HCT116 (cell line): ENCODE data around the gene ACHE. TPM values are rescaled to one million over a fixed set of nuclear protein-coding genes. Genes with fewer than 3 reads are reported as not detected.
A peak's percentile ranks its signal among the peaks of the same experiment; 100 is the strongest.

Experiments
- ATAC-seq: fragments of 200-7000 bp; cut with Tn5 transposase; 2 replicates; pipeline ENCODE4 v1.9.1; 2020; ENCODE audit warnings: mild to moderate bottlenecking, moderate library complexity
- BruUV-seq: library from RNA; stranded (reverse); fragments of 400-500 nt; replicated peaks from 2 replicates; lab custom pipeline; 2021; lab: Mats Ljungman, UMichigan
- CTCF ChIA-PET: fragments of 300-600 bp; sonication (Branson Sonifier 250); formaldehyde crosslinking; loops from one replicate; lab custom pipeline; 2021; ENCODE audit warnings: antibody characterized with exemption; lab: Charles Lee
- POLR2A ChIA-PET: fragments of 300-600, 350-600 bp; sonication (Branson Sonifier 250); formaldehyde crosslinking; loops from one replicate; lab custom pipeline; 2021; ENCODE audit warnings: antibody characterized with exemption; lab: Charles Lee
- RAD21 ChIA-PET, 2 experiments: fragments of 300-600 bp; sonication (Branson Sonifier 250); formaldehyde crosslinking; loops; one replicate each; lab custom pipeline; 2023; ENCODE audit warnings: low total read pairs in 2 of 2; ENCODE audit not compliant: uncharacterized antibody in 2 of 2, unreplicated experiment in 2 of 2, low non-redundant PET in 1 of 2; lab: Charles Lee
- DNase-seq: peaks from one replicate; pipeline ENCODE4 v3.0.0-alpha.2; 2010; ENCODE audit warnings: low read depth, low spot score
- H2AFZ ChIP-seq: fragments of 200-600 bp; shearing (Covaris generic), sonication (generic); 2 replicates; pipeline ENCODE4 v1.6.1; 2017; ENCODE audit warnings: low read depth, mixed run types, mixed read lengths, antibody characterized with exemption, low read length; ENCODE audit not compliant: poor library complexity, severe bottlenecking
- H3K27ac ChIP-seq: 2 replicates; pipeline ENCODE4 v1.5.1; 2012; ENCODE audit warnings: low read depth, low read length
- H3K27me3 ChIP-seq: fragments of 200-600 bp; sonication (generic); 2 replicates; pipeline ENCODE4 v1.6.1; 2016; ENCODE audit warnings: mixed run types, low read length, mixed read lengths; ENCODE audit not compliant: insufficient read depth
- H3K36me3 ChIP-seq, 2 experiments: fragments of 200-500 bp in 1 of 2; fragments of 200-600 bp in 1 of 2; sonication (Bioruptor generic) in 1 of 2; sonication (generic) in 1 of 2; 2 replicates each; pipeline versions ENCODE4 v1.5.1 to v1.6.1; 2014 to 2016; ENCODE audit warnings: low read length in 2 of 2, inconsistent platforms in 1 of 2, mixed read lengths in 1 of 2, mixed run types in 1 of 2; ENCODE audit not compliant: insufficient read depth in 2 of 2, control insufficient read depth in 1 of 2
- H3K4me1 ChIP-seq, 2 experiments: fragments of 200-600 bp in 1 of 2; sonication (generic) in 1 of 2; 2 replicates each; pipeline versions ENCODE4 v1.5.1 to v1.6.1; 2012 to 2017; ENCODE audit warnings: low read length in 2 of 2, inconsistent platforms in 1 of 2, mild to moderate bottlenecking in 1 of 2, mixed read lengths in 1 of 2, mixed run types in 1 of 2, moderate library complexity in 1 of 2; ENCODE audit not compliant: insufficient read depth in 2 of 2, control insufficient read depth in 1 of 2
- H3K4me2 ChIP-seq: fragments of 200-600 bp; sonication (generic); 2 replicates; pipeline ENCODE4 v1.6.1; 2017; ENCODE audit warnings: mixed run types, low read length, mixed read lengths
- H3K4me3 ChIP-seq, 2 experiments: fragments of 200-600 bp in 1 of 2; sonication (generic) in 1 of 2; replicated peaks in 1 of 2; 2 replicates each; pipeline ENCODE4 v1.5.1; 2011 to 2016; ENCODE audit warnings: low read length in 2 of 2, control low read depth in 1 of 2, low read depth in 1 of 2, mild to moderate bottlenecking in 1 of 2, mixed read lengths in 1 of 2, mixed run types in 1 of 2
- H3K79me2 ChIP-seq: fragments of 200-600 bp; sonication (generic); 2 replicates; pipeline ENCODE4 v1.6.1; 2017; ENCODE audit warnings: mild to moderate bottlenecking, mixed run types, low read length, moderate library complexity, mixed read lengths; ENCODE audit not compliant: insufficient read depth
- H3K9ac ChIP-seq: fragments of 200-600 bp; sonication (generic); 2 replicates; pipeline ENCODE4 v1.6.1; 2016; ENCODE audit warnings: low read length, mixed read lengths
- H3K9me2 ChIP-seq: fragments of 200-600 bp; sonication (generic), shearing (Covaris generic); 2 replicates; pipeline ENCODE4 v1.6.1; 2017; ENCODE audit warnings: mixed run types, mild to moderate bottlenecking, moderate library complexity; ENCODE audit not compliant: insufficient read depth
- H3K9me3 ChIP-seq, 2 experiments: fragments of 200-500 bp in 1 of 2; fragments of 200-600 bp in 1 of 2; sonication (Bioruptor generic) in 1 of 2; sonication (generic) in 1 of 2; 2 replicates each; pipeline ENCODE4 v1.6.1; 2014 to 2017; ENCODE audit warnings: low read length in 2 of 2, mixed read lengths in 2 of 2, inconsistent platforms in 1 of 2, low read depth in 1 of 2, mild to moderate bottlenecking in 1 of 2, mixed run types in 1 of 2, moderate library complexity in 1 of 2; ENCODE audit not compliant: control insufficient read depth in 1 of 2, insufficient read depth in 1 of 2
- H4K20me1 ChIP-seq: fragments of 200-600 bp; sonication (generic), shearing (Covaris generic); 2 replicates; pipeline ENCODE4 v1.6.1; 2017; ENCODE audit warnings: mixed run types, mild to moderate bottlenecking, moderate library complexity; ENCODE audit not compliant: insufficient read depth
- ATF3 ChIP-seq: IDR thresholded peaks from 2 replicates; pipeline ENCODE4 v1.6.1; 2012
- CBX3 ChIP-seq: IDR thresholded peaks from 2 replicates; pipeline ENCODE4 v1.6.1; 2012; ENCODE audit warnings: low read depth
- CEBPB ChIP-seq: IDR thresholded peaks from 2 replicates; pipeline ENCODE4 v1.6.1; 2012; ENCODE audit warnings: low read depth
- CTCF ChIP-seq, 3 experiments: fragments of 200-600 bp in 1 of 3; sonication (generic) in 1 of 3; IDR thresholded peaks in 2 of 3; conservative IDR thresholded peaks in 1 of 3; 2 replicates each; pipeline ENCODE4 v1.5.1; 2012 to 2017; ENCODE audit warnings: low read depth in 2 of 3, low read length in 2 of 3, antibody characterized with exemption in 1 of 3, borderline replicate concordance in 1 of 3, control low read depth in 1 of 3, mild to moderate bottlenecking in 1 of 3, mixed read lengths in 1 of 3, mixed run types in 1 of 3, moderate library complexity in 1 of 3; ENCODE audit not compliant: insufficient read depth in 1 of 3
- EGR1 ChIP-seq: IDR thresholded peaks from 2 replicates; pipeline ENCODE4 v1.6.1; 2012; ENCODE audit warnings: low read depth
- EZH2 ChIP-seq: fragments of 200-600 bp; sonication (generic); IDR thresholded peaks from 2 replicates; pipeline ENCODE4 v1.6.1; 2017; ENCODE audit warnings: antibody characterized with exemption, mixed run types
- EZH2phosphoT487 ChIP-seq: fragments of 200-600 bp; IDR thresholded peaks from 2 replicates; pipeline ENCODE4 v1.6.1; 2018; ENCODE audit warnings: antibody characterized with exemption, borderline replicate concordance
- FOSL1 ChIP-seq: IDR thresholded peaks from 2 replicates; pipeline ENCODE4 v1.6.1; 2012; ENCODE audit warnings: low read depth
- JUND ChIP-seq: IDR thresholded peaks from 2 replicates; pipeline ENCODE4 v1.6.1; 2012
- MAX ChIP-seq: IDR thresholded peaks from 2 replicates; pipeline ENCODE4 v1.6.1; 2012
- RAD21 ChIP-seq: IDR thresholded peaks from 2 replicates; pipeline ENCODE4 v1.6.1; 2012; ENCODE audit warnings: low read depth, mild to moderate bottlenecking
- SIN3A ChIP-seq: IDR thresholded peaks from 2 replicates; pipeline ENCODE4 v1.6.1; 2012; ENCODE audit warnings: low read depth
- SP1 ChIP-seq: IDR thresholded peaks from 2 replicates; pipeline ENCODE4 v1.6.1; 2012; ENCODE audit warnings: low read depth
- SRF ChIP-seq: IDR thresholded peaks from 2 replicates; pipeline ENCODE4 v1.6.1; 2012; ENCODE audit warnings: low read depth
- TCF7L2 ChIP-seq: IDR thresholded peaks from 2 replicates; pipeline ENCODE4 v1.7.0; 2011; ENCODE audit warnings: borderline replicate concordance, inconsistent platforms; ENCODE audit not compliant: insufficient read depth, insufficient read length; ENCODE audit errors: extremely low read depth
- YY1 ChIP-seq: IDR thresholded peaks from 2 replicates; pipeline ENCODE4 v1.6.1; 2011; ENCODE audit warnings: low read length, low read depth, moderate library complexity, mild to moderate bottlenecking; ENCODE audit not compliant: insufficient replicate concordance; ENCODE audit errors: extremely low read depth
- ZFX ChIP-seq: fragments of 450-650 bp; IDR thresholded peaks from 2 replicates; pipeline ENCODE4 v1.6.1; 2017
- intact Hi-C: fragments of 100-400 bp; cut with micrococcal nuclease; formaldehyde crosslinking; loops from 2 replicates; pipeline ENCODE4 v1.10.0; 2022
- total RNA-seq: library from RNA; stranded (reverse); gene quantifications from one replicate; pipeline ENCODE4 v1.2.1, GENCODE V29; 2021; ENCODE audit not compliant: unreplicated experiment
- TF ChIP-seq, protein P1 (sequence below): IDR thresholded peaks from 2 replicates; pipeline ENCODE4 v1.6.1; 2012; ENCODE audit warnings: low read depth
- TF ChIP-seq, protein P2 (sequence below): IDR thresholded peaks from 2 replicates; pipeline ENCODE4 v1.6.1; 2011; ENCODE audit warnings: mild to moderate bottlenecking, low read length, moderate library complexity; ENCODE audit not compliant: insufficient replicate concordance; ENCODE audit errors: extremely low read depth

Gene ACHE
- total RNA-seq, 1 experiment from 2014 or later: 1.8 TPM

- DNase-seq: no peak
- peak overlapping the region; percentile 15; the same call in 1 of the 2 replicates for H3K4me2 ChIP-seq
- H3K27me3 ChIP-seq: no peaks in the 10 kb centered on the region
- no peaks in the 10 kb centered on the region for H3K9me3 ChIP-seq
- no peak for ATAC-seq
- no peak overlapping the region for H3K27ac ChIP-seq
- no peaks in the 10 kb centered on the region for H4K20me1 ChIP-seq
- RAD21 ChIA-PET: no interaction called here
- intact Hi-C loops: no loop called here
- no peak for TF ChIP-seq SP1
- no peak for TF ChIP-seq TCF7L2
- no peak for TF ChIP-seq SRF
- TF ChIP-seq YY1: no peak
- TF ChIP-seq, protein P1, sequence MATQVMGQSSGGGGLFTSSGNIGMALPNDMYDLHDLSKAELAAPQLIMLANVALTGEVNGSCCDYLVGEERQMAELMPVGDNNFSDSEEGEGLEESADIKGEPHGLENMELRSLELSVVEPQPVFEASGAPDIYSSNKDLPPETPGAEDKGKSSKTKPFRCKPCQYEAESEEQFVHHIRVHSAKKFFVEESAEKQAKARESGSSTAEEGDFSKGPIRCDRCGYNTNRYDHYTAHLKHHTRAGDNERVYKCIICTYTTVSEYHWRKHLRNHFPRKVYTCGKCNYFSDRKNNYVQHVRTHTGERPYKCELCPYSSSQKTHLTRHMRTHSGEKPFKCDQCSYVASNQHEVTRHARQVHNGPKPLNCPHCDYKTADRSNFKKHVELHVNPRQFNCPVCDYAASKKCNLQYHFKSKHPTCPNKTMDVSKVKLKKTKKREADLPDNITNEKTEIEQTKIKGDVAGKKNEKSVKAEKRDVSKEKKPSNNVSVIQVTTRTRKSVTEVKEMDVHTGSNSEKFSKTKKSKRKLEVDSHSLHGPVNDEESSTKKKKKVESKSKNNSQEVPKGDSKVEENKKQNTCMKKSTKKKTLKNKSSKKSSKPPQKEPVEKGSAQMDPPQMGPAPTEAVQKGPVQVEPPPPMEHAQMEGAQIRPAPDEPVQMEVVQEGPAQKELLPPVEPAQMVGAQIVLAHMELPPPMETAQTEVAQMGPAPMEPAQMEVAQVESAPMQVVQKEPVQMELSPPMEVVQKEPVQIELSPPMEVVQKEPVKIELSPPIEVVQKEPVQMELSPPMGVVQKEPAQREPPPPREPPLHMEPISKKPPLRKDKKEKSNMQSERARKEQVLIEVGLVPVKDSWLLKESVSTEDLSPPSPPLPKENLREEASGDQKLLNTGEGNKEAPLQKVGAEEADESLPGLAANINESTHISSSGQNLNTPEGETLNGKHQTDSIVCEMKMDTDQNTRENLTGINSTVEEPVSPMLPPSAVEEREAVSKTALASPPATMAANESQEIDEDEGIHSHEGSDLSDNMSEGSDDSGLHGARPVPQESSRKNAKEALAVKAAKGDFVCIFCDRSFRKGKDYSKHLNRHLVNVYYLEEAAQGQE: no peak
- no peak for TF ChIP-seq ZFX
- TF ChIP-seq EZH2: no peak
- no peak for TF ChIP-seq CBX3
- no peak for TF ChIP-seq EZH2phosphoT487
- TF ChIP-seq CEBPB: no peak
- TF ChIP-seq CTCF (IDR thresholded peaks at IDR 0.05 in 2 of 3, conservative IDR thresholded peaks at IDR 0.05 in 1 of 3; ENCODE audit: borderline replicate concordance in 1 of 3, insufficient read depth in 1 of 3, low read depth in 2 of 3, low read length in 2 of 3): no peak
- TF ChIP-seq FOSL1: no peak
- TF ChIP-seq MAX: no peak
- TF ChIP-seq JUND: no peak
- TF ChIP-seq ATF3: no peak
- TF ChIP-seq, protein P2, sequence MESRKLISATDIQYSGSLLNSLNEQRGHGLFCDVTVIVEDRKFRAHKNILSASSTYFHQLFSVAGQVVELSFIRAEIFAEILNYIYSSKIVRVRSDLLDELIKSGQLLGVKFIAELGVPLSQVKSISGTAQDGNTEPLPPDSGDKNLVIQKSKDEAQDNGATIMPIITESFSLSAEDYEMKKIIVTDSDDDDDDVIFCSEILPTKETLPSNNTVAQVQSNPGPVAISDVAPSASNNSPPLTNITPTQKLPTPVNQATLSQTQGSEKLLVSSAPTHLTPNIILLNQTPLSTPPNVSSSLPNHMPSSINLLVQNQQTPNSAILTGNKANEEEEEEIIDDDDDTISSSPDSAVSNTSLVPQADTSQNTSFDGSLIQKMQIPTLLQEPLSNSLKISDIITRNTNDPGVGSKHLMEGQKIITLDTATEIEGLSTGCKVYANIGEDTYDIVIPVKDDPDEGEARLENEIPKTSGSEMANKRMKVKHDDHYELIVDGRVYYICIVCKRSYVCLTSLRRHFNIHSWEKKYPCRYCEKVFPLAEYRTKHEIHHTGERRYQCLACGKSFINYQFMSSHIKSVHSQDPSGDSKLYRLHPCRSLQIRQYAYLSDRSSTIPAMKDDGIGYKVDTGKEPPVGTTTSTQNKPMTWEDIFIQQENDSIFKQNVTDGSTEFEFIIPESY: no peak
- TF ChIP-seq RAD21: no peak
- no peak for TF ChIP-seq EGR1
- no peak for TF ChIP-seq SIN3A
- CTCF ChIA-PET: interaction anchor here (0.9 kb wide), 1 partner anchor 157 kb away, joined by 4 read pairs; no protein-coding TSS in a partner anchor
- no peaks in the 10 kb centered on the region for H3K36me3 ChIP-seq
- BruUV-seq: no TSS peak
- peaks cover 4 to 10% of the 10 kb centered on the region in 2 experiments for H3K4me1 ChIP-seq
- no peaks in the 10 kb centered on the region for H3K9me2 ChIP-seq
- H2AFZ ChIP-seq: no peak overlapping the region
- no peak overlapping the region for H3K4me3 ChIP-seq
- POLR2A ChIA-PET: no interaction called here
- H3K9ac ChIP-seq: no peak overlapping the region
- H3K79me2 ChIP-seq: no peaks in the 10 kb centered on the region
These were observed 6.2 kb upstream of the ACHE start for GRCh38 chr7:100901921-100902332.
